ENCODE results near the gene RBMS3.

DNA sequence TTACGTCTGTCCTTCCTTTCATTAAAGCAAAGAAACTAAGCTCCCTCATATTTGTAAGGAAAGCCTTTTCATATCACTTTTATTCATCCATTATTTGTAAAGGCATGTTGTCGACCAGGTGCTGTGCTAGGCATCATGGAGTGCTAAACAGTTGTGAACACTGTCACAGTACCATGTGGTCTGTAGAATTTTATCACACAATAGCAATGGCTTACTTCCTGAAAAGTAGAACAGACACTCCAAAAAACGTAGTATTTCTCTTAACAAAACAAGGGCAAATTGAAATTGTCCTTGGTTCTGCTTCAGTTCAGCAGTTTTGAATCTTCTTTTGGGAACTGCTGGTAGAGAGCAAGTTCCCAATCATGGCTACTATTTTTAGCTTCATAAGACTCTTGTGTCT is 63.3 kb downstream of the RBMS3 start:
- no peak for TF ChIP-seq CTCF (IDR thresholded peaks at IDR 0.05; ENCODE audit: insufficient read depth, low read depth, low read length)
- TF ChIP-seq EZH2 (IDR thresholded peaks at IDR 0.05; ENCODE audit: insufficient read depth, low read length): no peak
